Parathyroid adenoma (tissue), 2 donors: ENCODE results near the gene AUTS2.

Experiments used
- H2AFZ ChIP-seq: fragments of 300-600 bp; sonication (generic); one replicate; pipeline ENCODE4 v1.7.0; 2017; ENCODE audit warnings: antibody characterized with exemption, mild to moderate bottlenecking
- H3K27ac ChIP-seq: fragments of 300-600 bp; sonication (generic); one replicate; pipeline ENCODE4 v1.7.0; 2017
- H3K27me3 ChIP-seq: fragments of 300-600 bp; sonication (generic); one replicate; pipeline ENCODE4 v1.7.0; 2017; ENCODE audit warnings: low read length; ENCODE audit not compliant: control insufficient read depth, insufficient read depth
- H3K36me3 ChIP-seq: fragments of 300-600 bp; sonication (generic); one replicate; pipeline ENCODE4 v1.7.0; 2017; ENCODE audit warnings: low read length; ENCODE audit not compliant: control insufficient read depth, insufficient read depth
- H3K4me1 ChIP-seq: fragments of 300-600 bp; sonication (generic); one replicate; pipeline ENCODE4 v1.7.0; 2017; ENCODE audit warnings: control low read depth
- H3K4me2 ChIP-seq: fragments of 300-600 bp; sonication (generic); one replicate; pipeline ENCODE4 v1.7.0; 2017; ENCODE audit warnings: low read length
- H3K4me3 ChIP-seq: fragments of 300-600 bp; sonication (generic); one replicate; pipeline ENCODE4 v1.7.0; 2017; ENCODE audit warnings: low read depth, low read length
- H3K79me2 ChIP-seq: fragments of 300-600 bp; sonication (generic); one replicate; pipeline ENCODE4 v1.7.0; 2017; ENCODE audit warnings: control low read depth
- H3K9ac ChIP-seq: fragments of 300-600 bp; sonication (generic); one replicate; pipeline ENCODE4 v1.7.0; 2017; ENCODE audit warnings: mild to moderate bottlenecking
- H3K9me3 ChIP-seq: fragments of 300-600 bp; sonication (generic); one replicate; pipeline ENCODE4 v1.7.0; 2017; ENCODE audit warnings: low read length; ENCODE audit not compliant: control insufficient read depth
- CTCF ChIP-seq: fragments of 300-600 bp; sonication (generic); IDR thresholded peaks from one replicate; pipeline ENCODE4 v1.7.0; 2017; ENCODE audit warnings: antibody characterized with exemption, mild to moderate bottlenecking
- donor health status: primary hyperparathyroidism.

The AUTS2 gene

GRCh38 chr7:69827558-69827957 is 229.3 kb downstream of the AUTS2 start:
- no peaks in the 10 kb centered on the region for H3K27me3 ChIP-seq
- H2AFZ ChIP-seq, result no peak overlapping the region
- TF ChIP-seq CTCF, result no peak
- no peak overlapping the region for H3K9ac ChIP-seq
- H3K9me3 ChIP-seq, result no peaks in the 10 kb centered on the region
- H3K36me3 ChIP-seq, result no peaks in the 10 kb centered on the region
- no peaks in the 10 kb centered on the region for H3K79me2 ChIP-seq
- no peak overlapping the region for H3K27ac ChIP-seq
- H3K4me1 ChIP-seq, result no peaks in the 10 kb centered on the region
- H3K4me3 ChIP-seq, result no peak overlapping the region
- no peak overlapping the region for H3K4me2 ChIP-seq

GRCh38 chr7:69832356-69832755 is 234.1 kb downstream of the AUTS2 start:
- Histone ChIP-seq H3K27ac (no peak overlapping the region), H3K4me1 (no peaks in the 10 kb centered on the region), H3K4me2 (no peak overlapping the region), H3K9ac (no peak overlapping the region), H3K4me3 (no peak overlapping the region), H2AFZ (no peak overlapping the region), H3K9me3 (no peaks in the 10 kb centered on the region), H3K36me3 (no peaks in the 10 kb centered on the region), H3K79me2 (no peaks in the 10 kb centered on the region), H3K27me3 (no peaks in the 10 kb centered on the region)
- TF ChIP-seq CTCF, result no peak

- H2AFZ ChIP-seq, result no peak overlapping the region
- no peak overlapping the region for H3K9ac ChIP-seq
- no peak overlapping the region for H3K4me2 ChIP-seq
- no peaks in the 10 kb centered on the region for H3K79me2 ChIP-seq
- H3K4me1 ChIP-seq, result no peaks in the 10 kb centered on the region
- H3K27me3 ChIP-seq, result no peaks in the 10 kb centered on the region
- H3K27ac ChIP-seq, result no peak overlapping the region
- TF ChIP-seq CTCF, result no peak
- H3K4me3 ChIP-seq, result no peak overlapping the region
- H3K36me3 ChIP-seq, result no peaks in the 10 kb centered on the region
- no peaks in the 10 kb centered on the region for H3K9me3 ChIP-seq
Observed at GRCh38 chr7:69833964-69834363, 235.7 kb downstream of the AUTS2 start.

GRCh38 chr7:69836702-69837101 is 238.4 kb downstream of the AUTS2 start:
- Histone ChIP-seq H3K4me1 (no peaks in the 10 kb centered on the region), H3K4me2 (no peak overlapping the region), H3K27me3 (no peaks in the 10 kb centered on the region), H3K9me3 (no peaks in the 10 kb centered on the region), H3K27ac (no peak overlapping the region), H3K79me2 (no peaks in the 10 kb centered on the region), H3K9ac (no peak overlapping the region), H3K36me3 (no peaks in the 10 kb centered on the region), H3K4me3 (no peak overlapping the region), H2AFZ (no peak overlapping the region)
- TF ChIP-seq CTCF, result no peak

- no peak overlapping the region for H3K4me2 ChIP-seq
- H3K27ac ChIP-seq, result no peak overlapping the region
- no peaks in the 10 kb centered on the region for H3K9me3 ChIP-seq
- TF ChIP-seq CTCF, result no peak
- H2AFZ ChIP-seq, result no peak overlapping the region
- H3K79me2 ChIP-seq, result no peaks in the 10 kb centered on the region
- no peak overlapping the region for H3K4me3 ChIP-seq
- no peaks in the 10 kb centered on the region for H3K4me1 ChIP-seq
- H3K9ac ChIP-seq, result no peak overlapping the region
- no peaks in the 10 kb centered on the region for H3K27me3 ChIP-seq
- no peaks in the 10 kb centered on the region for H3K36me3 ChIP-seq
Observed at GRCh38 chr7:69837387-69838068, 239.3 kb downstream of the AUTS2 start.
